BLaER1 (cell line): ENCODE results near the gene SPCS3.
"Not testable (repeated sequence)": the region's sequence is repeated elsewhere in the genome, so short reads cannot be mapped to it uniquely, and the experiment has no call there.

Experiments used
- H3K27ac ChIP-seq: shearing (Covaris generic); formaldehyde crosslinking; 2 replicates; pipeline ENCODE4 v1.8.1; 2022
- H3K27me3 ChIP-seq: shearing (Covaris generic); formaldehyde crosslinking; 2 replicates; pipeline ENCODE4 v1.8.1; 2022
- H3K36me3 ChIP-seq: shearing (Covaris generic); formaldehyde crosslinking; 2 replicates; pipeline ENCODE4 v1.8.1; 2022
- H3K4me1 ChIP-seq: shearing (Covaris generic); formaldehyde crosslinking; 2 replicates; pipeline ENCODE4 v1.8.1; 2022
- H3K4me2 ChIP-seq: shearing (Covaris generic); formaldehyde crosslinking; 2 replicates; pipeline ENCODE4 v1.8.1; 2022
- H3K4me3 ChIP-seq: shearing (Covaris generic); formaldehyde crosslinking; 2 replicates; pipeline ENCODE4 v1.8.1; 2022
- H3K9ac ChIP-seq: shearing (Covaris generic); formaldehyde crosslinking; 2 replicates; pipeline ENCODE4 v1.8.1; 2022
- H3K9me3 ChIP-seq: shearing (Covaris generic); formaldehyde crosslinking; 2 replicates; pipeline ENCODE4 v1.8.1; 2022
- H4K20me1 ChIP-seq: shearing (Covaris generic); formaldehyde crosslinking; 2 replicates; pipeline ENCODE4 v1.8.1; 2022
- Cebpa-rat ChIP-seq: shearing (Covaris generic); IDR thresholded peaks from 2 replicates; pipeline ENCODE4 v1.8.1; 2022

Gene SPCS3

DNA sequence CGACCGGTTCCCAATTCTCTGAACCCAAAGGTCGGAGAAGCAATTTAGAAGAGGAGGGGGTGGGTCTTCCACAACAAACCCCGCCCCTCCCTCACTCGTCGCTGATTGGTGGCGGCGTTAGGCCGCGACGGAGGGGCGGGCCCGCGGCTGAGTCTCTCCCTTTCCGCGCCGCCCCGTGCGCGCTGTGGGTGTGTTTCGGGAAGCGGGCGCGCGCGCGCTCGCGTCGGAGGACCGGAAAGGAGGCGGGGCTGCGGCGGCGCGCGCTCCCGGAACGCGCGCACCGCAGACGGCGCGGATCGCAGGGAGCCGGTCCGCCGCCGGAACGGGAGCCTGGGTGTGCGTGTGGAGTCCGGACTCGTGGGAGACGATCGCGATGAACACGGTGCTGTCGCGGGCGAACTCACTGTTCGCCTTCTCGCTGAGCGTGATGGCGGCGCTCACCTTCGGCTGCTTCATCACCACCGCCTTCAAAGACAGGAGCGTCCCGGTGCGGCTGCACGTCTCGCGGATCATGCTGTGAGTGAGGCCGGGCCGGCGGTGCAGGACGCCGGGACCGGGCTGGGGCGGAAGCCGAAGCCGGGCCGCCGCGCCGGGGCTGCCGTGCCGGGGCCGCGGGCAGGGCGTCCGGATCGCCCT is at the start of gene SPCS3:
TSS of gene SPCS3 (plus strand) at position 263 of the 636 bp plus-strand sequence. CDS start at position 374, 111 bp downstream.
- H4K20me1 ChIP-seq: peaks cover 44% of the 10 kb centered on the region
- H3K27ac ChIP-seq: peak within 1 kb of the TSS; percentile 99
- peak within 1 kb of the TSS; percentile 79 for H3K4me2 ChIP-seq
- peaks cover 33% of the 10 kb centered on the region for H3K4me1 ChIP-seq
- no peaks in the 10 kb centered on the region for H3K27me3 ChIP-seq
- peaks cover 7% of the 10 kb centered on the region; the same call in 1 of the 2 replicates for H3K36me3 ChIP-seq
- H3K9me3 ChIP-seq: no peaks in the 10 kb centered on the region
- peak within 1 kb of the TSS; percentile 100 for H3K4me3 ChIP-seq
- no peak for TF ChIP-seq Cebpa-rat
- H3K9ac ChIP-seq: peak within 1 kb of the TSS; percentile 100

- Histone ChIP-seq H3K27me3 (no peaks in the 10 kb centered on the region), H3K4me3 (no peak overlapping the region), H4K20me1 (no peaks in the 10 kb centered on the region), H3K27ac (no peak overlapping the region), H3K9me3 (no peaks in the 10 kb centered on the region), H3K36me3 (no peaks in the 10 kb centered on the region), H3K4me1 (no peaks in the 10 kb centered on the region), H3K9ac (no peak overlapping the region), H3K4me2 (no peak overlapping the region)
- TF ChIP-seq Cebpa-rat: no peak
Measured at GRCh38 chr4:176270669-176271068, 49.1 kb upstream of the SPCS3 start.

DNA sequence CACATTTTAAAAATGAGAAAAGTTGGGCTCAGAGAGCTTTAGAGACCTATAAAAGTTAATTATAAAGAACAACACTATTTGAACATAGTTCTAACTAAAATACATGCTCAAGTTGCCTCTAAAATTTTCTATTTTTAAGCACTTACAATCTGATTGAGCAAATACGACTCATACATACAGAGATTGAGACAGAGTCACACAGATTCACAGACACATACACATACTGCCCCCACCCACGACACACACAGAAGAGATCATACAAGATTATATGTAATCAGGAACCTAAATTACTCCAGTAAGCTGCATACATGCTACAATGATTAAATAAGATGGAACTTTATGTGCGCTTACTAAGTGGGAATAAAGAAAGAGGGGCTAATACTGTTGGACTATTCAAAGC is 48.0 kb upstream of the SPCS3 start:
- H3K36me3 ChIP-seq: no peaks in the 10 kb centered on the region
- no peak overlapping the region for H3K9ac ChIP-seq
- TF ChIP-seq Cebpa-rat: no peak
- no peak overlapping the region for H3K27ac ChIP-seq
- no peak overlapping the region for H3K4me2 ChIP-seq
- H3K27me3 ChIP-seq: no peaks in the 10 kb centered on the region
- no peak overlapping the region for H3K4me3 ChIP-seq
- H3K4me1 ChIP-seq: no peaks in the 10 kb centered on the region
- no peaks in the 10 kb centered on the region for H4K20me1 ChIP-seq
- no peaks in the 10 kb centered on the region for H3K9me3 ChIP-seq

GRCh38 chr4:176272799-176273198 is 47.0 kb upstream of the SPCS3 start:
- no peak overlapping the region for H3K4me3 ChIP-seq
- no peak overlapping the region for H3K9ac ChIP-seq
- no peaks in the 10 kb centered on the region for H3K27me3 ChIP-seq
- no peak for TF ChIP-seq Cebpa-rat
- H3K9me3 ChIP-seq: no peaks in the 10 kb centered on the region
- no peaks in the 10 kb centered on the region for H3K4me1 ChIP-seq
- no peak overlapping the region for H3K27ac ChIP-seq
- H4K20me1 ChIP-seq: no peaks in the 10 kb centered on the region
- no peak overlapping the region for H3K4me2 ChIP-seq
- no peaks in the 10 kb centered on the region for H3K36me3 ChIP-seq

DNA sequence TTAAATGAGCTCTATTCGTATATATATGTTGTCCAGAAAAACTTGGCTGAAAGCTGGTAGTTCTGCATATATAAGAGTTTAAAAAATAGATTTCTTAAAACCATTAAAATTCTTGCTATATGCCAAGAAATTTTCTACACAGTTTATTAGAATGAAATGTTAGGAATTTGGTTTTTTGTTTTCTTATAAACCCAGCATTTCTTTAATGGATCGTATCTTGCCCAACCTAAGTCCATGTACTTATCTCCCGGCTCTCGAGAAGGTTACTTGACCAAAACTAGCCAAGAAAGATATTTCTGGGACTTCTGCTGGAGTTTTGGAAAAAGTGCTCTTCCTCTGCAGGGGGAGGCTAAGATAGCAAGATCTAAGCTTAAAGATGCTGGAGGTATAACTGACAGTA is 46.0 kb upstream of the SPCS3 start:
- Histone ChIP-seq H4K20me1 (no peaks in the 10 kb centered on the region), H3K4me3 (no peak overlapping the region), H3K27ac (no peak overlapping the region), H3K9ac (no peak overlapping the region), H3K4me1 (no peaks in the 10 kb centered on the region), H3K36me3 (no peaks in the 10 kb centered on the region), H3K27me3 (no peaks in the 10 kb centered on the region), H3K4me2 (no peak overlapping the region), H3K9me3 (no peaks in the 10 kb centered on the region)
- TF ChIP-seq Cebpa-rat: no peak

DNA sequence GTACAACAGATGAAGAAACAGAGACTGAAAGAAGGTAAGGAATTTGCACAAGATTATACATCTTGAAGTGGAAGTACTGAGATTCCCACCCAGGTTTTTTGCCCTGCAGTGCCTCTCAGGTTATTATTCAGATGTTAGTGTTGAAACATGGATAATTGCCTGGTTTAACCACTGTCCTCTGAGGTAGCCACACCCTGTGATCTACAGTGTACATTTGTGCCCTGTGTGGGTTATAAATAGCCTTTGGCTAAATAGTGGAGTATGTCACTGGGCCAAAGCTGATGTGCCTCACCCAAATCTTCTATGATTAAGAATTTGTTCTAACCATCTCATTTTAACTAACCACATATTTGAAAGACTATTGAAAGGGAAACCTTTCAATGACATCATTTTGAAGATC is 45.3 kb upstream of the SPCS3 start:
- no peaks in the 10 kb centered on the region for H4K20me1 ChIP-seq
- no peak overlapping the region for H3K4me2 ChIP-seq
- H3K9ac ChIP-seq: no peak overlapping the region
- no peaks in the 10 kb centered on the region for H3K9me3 ChIP-seq
- H3K27me3 ChIP-seq: no peaks in the 10 kb centered on the region
- H3K27ac ChIP-seq: no peak overlapping the region
- TF ChIP-seq Cebpa-rat: no peak
- no peak overlapping the region for H3K4me3 ChIP-seq
- H3K4me1 ChIP-seq: no peaks in the 10 kb centered on the region
- no peaks in the 10 kb centered on the region for H3K36me3 ChIP-seq

DNA sequence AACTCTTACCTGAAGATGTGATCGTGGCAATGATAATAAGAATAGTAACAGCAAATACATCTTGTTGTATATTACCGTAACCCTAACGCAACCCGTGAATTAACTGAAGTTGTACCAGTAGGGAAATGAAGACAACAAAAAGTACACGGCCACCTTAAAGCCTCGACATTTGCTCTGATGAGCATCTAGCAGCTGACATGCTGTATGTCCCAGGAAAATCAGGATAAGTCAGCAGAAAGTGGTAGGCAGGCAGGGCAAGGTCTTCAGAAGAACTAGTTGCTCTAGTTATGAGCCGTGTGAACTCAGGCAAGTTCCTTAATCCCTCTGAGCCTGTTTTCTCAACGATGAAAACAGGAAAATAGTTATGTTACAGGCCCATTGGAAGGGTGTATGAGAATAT is 43.1 kb upstream of the SPCS3 start:
- TF ChIP-seq Cebpa-rat: no peak
- no peak overlapping the region for H3K27ac ChIP-seq
- H4K20me1 ChIP-seq: no peaks in the 10 kb centered on the region
- H3K27me3 ChIP-seq: no peaks in the 10 kb centered on the region
- no peak overlapping the region for H3K4me2 ChIP-seq
- no peaks in the 10 kb centered on the region for H3K9me3 ChIP-seq
- H3K36me3 ChIP-seq: no peaks in the 10 kb centered on the region
- no peak overlapping the region for H3K4me3 ChIP-seq
- H3K4me1 ChIP-seq: no peaks in the 10 kb centered on the region
- no peak overlapping the region for H3K9ac ChIP-seq

- Histone ChIP-seq H3K36me3 (no peaks in the 10 kb centered on the region), H3K27ac (no peak overlapping the region), H3K27me3 (no peaks in the 10 kb centered on the region), H3K4me1 (no peaks in the 10 kb centered on the region), H3K4me3 (no peak overlapping the region), H3K9me3 (0 out of 2 replicates have a peak, but pooled peaks cover 2% of the 10 kb centered on the region), H4K20me1 (no peaks in the 10 kb centered on the region), H3K4me2 (no peak overlapping the region), H3K9ac (no peak overlapping the region)
- no peak for TF ChIP-seq Cebpa-rat
Measured at GRCh38 chr4:176277162-176277904, 42.4 kb upstream of the SPCS3 start.

- H3K4me2 ChIP-seq, H3K4me1 ChIP-seq, H3K27ac ChIP-seq, H3K27me3 ChIP-seq, H4K20me1 ChIP-seq, H3K9ac ChIP-seq, H3K9me3 ChIP-seq, H3K36me3 ChIP-seq, H3K4me3 ChIP-seq: not testable (repeated sequence)
Measured at GRCh38 chr4:176279560-176279959, 40.2 kb upstream of the SPCS3 start.

- H3K4me2 ChIP-seq: no peak overlapping the region
- H3K4me3 ChIP-seq: no peak overlapping the region
- H3K27me3 ChIP-seq: no peaks in the 10 kb centered on the region
- H3K9me3 ChIP-seq: 0 out of 2 replicates have a peak, but pooled peaks cover 4% of the 10 kb centered on the region
- no peak for TF ChIP-seq Cebpa-rat
- no peaks in the 10 kb centered on the region for H3K36me3 ChIP-seq
- H3K4me1 ChIP-seq: no peaks in the 10 kb centered on the region
- H3K27ac ChIP-seq: no peak overlapping the region
- H3K9ac ChIP-seq: no peak overlapping the region
- no peaks in the 10 kb centered on the region for H4K20me1 ChIP-seq
Measured at GRCh38 chr4:176286728-176287127, 33.0 kb upstream of the SPCS3 start.
